SJCRH30 (cell line): ENCODE results near the gene PCYT1A. TPM values are rescaled to one million over a fixed set of nuclear protein-coding genes. Genes with fewer than 3 reads are reported as not detected.
"Not testable (repeated sequence)": the region's sequence is repeated elsewhere in the genome, so short reads cannot be mapped to it uniquely, and the experiment has no call there.

Experiments used
- DNase-seq, 2 experiments: peaks; one replicate each; pipeline ENCODE4 v3.0.0-alpha.2; 2015 to 2020
- H3K27ac ChIP-seq: fragments of 250-450 bp; sonication (Bioruptor Pico); 2 replicates; pipeline ENCODE4 v1.5.1; 2020; ENCODE audit warnings: mild to moderate bottlenecking, moderate library complexity
- H3K27me3 ChIP-seq: fragments of 250-450 bp; sonication (Bioruptor Pico); 2 replicates; pipeline ENCODE4 v1.5.1; 2020; ENCODE audit warnings: mild to moderate bottlenecking, moderate library complexity
- H3K36me3 ChIP-seq: fragments of 250-450 bp; sonication (Bioruptor Pico); 2 replicates; pipeline ENCODE4 v1.5.1; 2020; ENCODE audit warnings: mild to moderate bottlenecking, moderate library complexity
- H3K4me1 ChIP-seq: fragments of 250-450 bp; sonication (Bioruptor Pico); 2 replicates; pipeline ENCODE4 v1.5.1; 2020; ENCODE audit warnings: mild to moderate bottlenecking, moderate library complexity
- H3K4me3 ChIP-seq: fragments of 250-450 bp; sonication (Bioruptor Pico); 2 replicates; pipeline ENCODE4 v1.5.1; 2020; ENCODE audit warnings: mild to moderate bottlenecking, moderate library complexity
- H3K9me3 ChIP-seq: fragments of 250-450 bp; sonication (Bioruptor Pico); replicated peaks from 2 replicates; pipeline ENCODE4 v1.5.1; 2020; ENCODE audit warnings: mild to moderate bottlenecking, moderate library complexity
- total RNA-seq: library from RNA; depleted of rRNA; stranded (reverse); fragments of >200 nt; shearing (Covaris generic); gene quantifications from 2 replicates; pipeline ENCODE4 v1.2.3, GENCODE V29; 2014

PCYT1A gene
- total RNA-seq, 1 experiment from 2014 or later: 19.6 TPM

DNA sequence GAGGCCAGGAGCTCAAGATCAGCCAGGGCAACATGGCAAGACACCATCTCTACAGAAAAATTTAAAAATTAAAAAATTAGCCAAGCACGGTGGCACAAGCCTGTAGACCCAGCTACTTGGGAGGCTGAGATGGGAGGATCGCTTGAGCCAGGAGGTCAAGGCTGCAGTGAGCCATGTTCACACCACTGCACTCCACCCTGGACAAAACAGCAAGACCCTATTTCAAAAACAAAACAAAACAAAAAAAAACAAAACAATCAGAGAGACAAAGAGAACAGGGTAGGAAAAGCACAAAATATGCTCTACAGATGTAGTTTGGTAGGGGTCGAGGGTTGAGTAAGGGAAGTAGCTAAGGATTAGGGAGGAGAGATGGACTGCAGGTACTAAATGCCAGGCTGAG is 27.1 kb upstream of the PCYT1A start:
- H3K36me3 ChIP-seq: no peaks in the 10 kb centered on the region
- no peak for DNase-seq
- H3K27me3 ChIP-seq: no peaks in the 10 kb centered on the region
- no peaks in the 10 kb centered on the region for H3K4me1 ChIP-seq
- H3K9me3 ChIP-seq: no peaks in the 10 kb centered on the region
- H3K4me3 ChIP-seq: no peak overlapping the region
- no peak overlapping the region for H3K27ac ChIP-seq

DNA sequence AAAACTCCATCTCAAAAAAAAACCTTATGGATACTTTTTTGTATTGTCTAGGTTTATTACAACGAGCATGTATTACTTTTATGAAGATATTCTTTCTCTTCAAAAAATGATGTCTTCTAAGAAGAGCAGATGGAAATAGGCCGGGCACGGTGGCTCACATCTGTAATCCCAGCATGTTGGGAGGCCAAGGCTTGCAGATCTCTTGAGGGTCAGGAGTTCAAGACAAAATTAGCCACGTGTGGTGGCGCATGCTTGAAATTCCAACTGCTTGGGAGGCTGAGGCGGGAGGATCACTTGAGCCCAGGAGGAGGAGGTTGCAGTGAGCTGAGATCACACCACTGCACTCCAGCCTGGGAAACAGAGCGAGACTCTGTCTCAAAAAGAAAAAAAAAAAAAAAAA is 26.6 kb upstream of the PCYT1A start:
- not testable (repeated sequence) for H3K9me3 ChIP-seq, H3K27me3 ChIP-seq, DNase-seq, H3K36me3 ChIP-seq, H3K4me1 ChIP-seq, H3K4me3 ChIP-seq, H3K27ac ChIP-seq

DNA sequence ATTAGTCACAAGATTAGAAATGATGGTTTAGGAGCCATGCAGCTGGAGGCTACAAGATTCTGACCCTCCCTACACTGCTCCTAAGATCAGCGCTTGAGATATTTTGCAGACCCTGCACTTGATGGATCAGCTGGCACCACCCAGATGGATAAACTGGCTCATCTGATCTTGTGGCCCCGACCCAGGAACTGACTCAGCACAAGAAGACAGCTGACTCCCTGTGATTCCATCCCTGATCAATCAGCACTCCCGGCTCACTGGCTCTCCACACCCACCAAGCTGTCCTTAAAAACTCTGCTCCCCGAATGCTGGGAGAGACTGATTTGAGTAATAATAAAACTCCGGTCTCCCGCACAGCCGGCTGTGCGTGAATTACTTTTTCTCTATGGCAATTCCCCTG is 15.4 kb upstream of the PCYT1A start:
- not testable (repeated sequence) for DNase-seq, H3K36me3 ChIP-seq, H3K27ac ChIP-seq, H3K4me3 ChIP-seq, H3K27me3 ChIP-seq, H3K4me1 ChIP-seq, H3K9me3 ChIP-seq

DNA sequence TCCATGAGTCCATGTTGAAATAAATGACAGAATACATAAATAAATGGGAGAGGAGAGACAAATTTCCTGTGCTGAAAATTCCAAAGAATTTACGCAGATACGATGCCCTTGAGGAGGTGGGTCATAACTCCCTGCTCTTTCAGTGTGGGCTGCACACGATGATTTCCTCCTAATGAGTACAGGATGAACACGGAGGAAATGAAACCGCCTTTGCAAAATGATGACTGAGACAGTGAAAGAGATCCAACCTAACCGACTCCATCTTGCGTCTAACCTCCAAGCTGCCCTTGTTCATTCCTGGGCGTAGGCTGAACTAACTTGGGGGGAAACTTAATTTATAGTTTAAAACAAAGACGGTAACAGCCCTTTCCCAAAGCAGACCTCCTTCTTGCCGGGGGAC is 15.0 kb upstream of the PCYT1A start:
- H3K27ac ChIP-seq, H3K36me3 ChIP-seq, H3K4me3 ChIP-seq, H3K27me3 ChIP-seq, H3K4me1 ChIP-seq, DNase-seq, H3K9me3 ChIP-seq: not testable (repeated sequence)

DNA sequence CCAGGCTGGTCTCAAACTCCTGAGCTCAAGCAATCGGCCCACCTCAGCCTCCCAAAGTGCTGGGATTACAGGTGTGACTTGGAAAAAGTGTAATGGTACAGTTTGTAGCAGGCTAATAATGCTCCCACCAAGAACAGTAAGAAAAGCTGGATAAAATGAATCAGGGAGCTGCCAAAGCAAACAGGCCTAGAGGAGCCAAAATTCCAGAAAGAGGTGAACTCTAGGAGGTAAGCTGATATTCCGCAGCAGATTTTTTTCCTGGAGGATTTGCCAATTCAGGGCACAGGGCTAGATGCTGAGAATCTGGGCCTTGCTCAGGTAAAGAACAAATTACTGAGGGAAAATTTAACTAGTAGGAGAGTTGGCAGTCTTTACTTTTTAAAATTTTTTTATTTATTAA is 11.0 kb upstream of the PCYT1A start:
- DNase-seq: no peak

DNA sequence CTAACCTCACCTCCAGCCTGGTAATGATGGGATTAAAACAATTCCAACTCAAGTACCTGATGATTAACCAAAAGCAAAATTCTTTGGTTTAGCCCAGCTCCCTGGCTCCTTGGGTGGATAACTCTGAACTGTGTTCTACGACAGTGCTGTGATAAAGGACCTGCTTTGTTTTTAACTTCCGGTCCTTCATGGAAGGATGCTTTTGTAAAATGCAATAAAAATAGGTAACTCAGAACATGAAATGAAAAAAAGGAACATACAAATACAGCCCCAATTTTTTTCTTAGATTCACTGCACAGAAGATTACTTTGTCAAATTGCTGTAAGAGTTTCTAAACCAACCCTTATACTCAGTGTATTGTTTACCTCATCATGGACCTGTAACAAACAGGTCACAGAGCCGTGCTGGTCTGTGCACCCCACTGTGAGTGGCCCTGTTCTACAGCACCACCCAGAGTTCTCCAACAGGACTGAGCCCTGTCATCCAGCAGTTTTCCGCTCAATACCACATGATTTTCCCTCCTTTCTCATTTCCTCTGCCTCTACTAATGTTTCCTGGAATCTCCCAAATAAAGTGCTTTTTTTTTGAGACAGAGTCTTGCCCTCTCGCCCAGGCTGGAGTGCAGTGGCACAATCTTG is 4.9 kb upstream of the PCYT1A start:
- H3K36me3 ChIP-seq: no peaks in the 10 kb centered on the region
- H3K4me3 ChIP-seq: no peak overlapping the region
- no peak overlapping the region for H3K27ac ChIP-seq
- 0 out of 2 replicates have a peak, but pooled peaks cover 3% of the 10 kb centered on the region for H3K4me1 ChIP-seq
- H3K27me3 ChIP-seq: no peaks in the 10 kb centered on the region
- no peak for DNase-seq
- no peaks in the 10 kb centered on the region for H3K9me3 ChIP-seq

More for the DNA sequence above, 11.0 kb upstream of the PCYT1A start:
- Histone ChIP-seq H3K4me1 (no peaks in the 10 kb centered on the region), H3K27me3 (no peaks in the 10 kb centered on the region), H3K36me3 (no peaks in the 10 kb centered on the region), H3K4me3 (no peak overlapping the region), H3K9me3 (no peaks in the 10 kb centered on the region), H3K27ac (no peak overlapping the region)

DNA sequence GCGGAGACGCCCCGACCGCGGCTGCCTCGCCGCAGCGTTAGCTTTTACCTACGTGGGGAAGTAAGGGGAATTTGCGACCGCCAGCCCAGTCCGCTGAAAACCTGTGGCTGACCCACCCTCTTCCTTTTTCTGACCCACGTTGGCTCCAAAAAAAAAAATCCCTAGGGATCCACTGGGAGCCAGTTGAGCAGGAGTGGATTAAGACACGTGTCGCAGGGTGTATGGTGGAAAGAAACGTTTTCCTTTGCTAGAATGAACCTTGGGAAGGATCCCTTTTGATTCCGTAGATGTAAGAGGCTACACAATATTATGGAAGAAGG is 575 bp upstream of the PCYT1A start:
- Histone ChIP-seq H3K4me3 (peak overlapping the region; percentile 83), H3K4me1 (0 out of 2 replicates have a peak, but pooled peaks cover 3% of the 10 kb centered on the region), H3K27ac (peak overlapping the region; percentile 86), H3K36me3 (no peaks in the 10 kb centered on the region), H3K9me3 (no peaks in the 10 kb centered on the region), H3K27me3 (no peaks in the 10 kb centered on the region)
- DNase-seq: peak in 1 of 2 experiments; percentile 67

DNA sequence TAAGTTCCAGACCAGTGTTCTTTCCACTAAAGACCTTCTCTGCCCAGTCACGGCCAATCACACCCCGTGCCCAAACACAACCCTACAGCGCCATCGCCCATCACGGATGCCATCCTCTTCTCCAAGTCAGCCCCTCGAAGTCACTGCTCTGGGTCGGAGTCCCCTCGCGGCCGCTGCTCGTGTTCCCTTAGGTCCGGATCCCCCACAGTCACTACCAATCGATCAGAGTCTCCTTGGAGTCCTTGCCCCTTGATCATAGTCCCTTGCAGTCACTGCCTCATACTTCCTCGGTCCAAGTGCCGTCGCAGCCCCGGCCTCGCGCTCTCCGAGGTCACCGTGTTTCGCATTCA is 461 bp downstream of the PCYT1A start:
- no peaks in the 10 kb centered on the region for H3K27me3 ChIP-seq
- H3K4me1 ChIP-seq: 0 out of 2 replicates have a peak, but pooled peaks cover 3% of the 10 kb centered on the region
- no peaks in the 10 kb centered on the region for H3K9me3 ChIP-seq
- H3K4me3 ChIP-seq: peak overlapping the region; percentile 83
- H3K27ac ChIP-seq: peak overlapping the region; percentile 86
- DNase-seq: peak; percentile 14 to 36
- no peaks in the 10 kb centered on the region for H3K36me3 ChIP-seq

DNA sequence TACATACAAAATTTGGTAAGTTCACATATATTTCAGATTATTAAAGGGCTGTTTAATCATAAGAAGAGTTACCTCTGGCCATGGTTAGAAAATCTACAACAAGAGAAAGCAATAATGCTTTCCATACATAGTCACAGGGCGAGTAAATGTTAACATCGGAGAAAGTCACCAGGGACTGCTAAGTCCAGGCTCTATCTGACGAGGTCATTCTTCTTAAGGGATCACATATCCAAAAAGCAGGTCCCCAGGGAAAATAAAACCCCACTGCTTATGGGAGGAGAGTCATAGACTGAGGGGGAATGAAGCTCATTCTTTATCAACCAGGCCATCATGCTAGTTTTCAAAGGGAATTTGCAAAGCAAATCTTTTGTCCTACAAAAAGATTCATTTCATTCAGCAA is 3.1 kb downstream of the PCYT1A start:
- peak; percentile 7 to 36 for DNase-seq
- H3K27me3 ChIP-seq: no peaks in the 10 kb centered on the region
- no peak overlapping the region for H3K27ac ChIP-seq
- H3K4me3 ChIP-seq: no peak overlapping the region
- no peaks in the 10 kb centered on the region for H3K36me3 ChIP-seq
- H3K4me1 ChIP-seq: 0 out of 2 replicates have a peak, but pooled peaks cover 4% of the 10 kb centered on the region
- H3K9me3 ChIP-seq: no peaks in the 10 kb centered on the region

DNA sequence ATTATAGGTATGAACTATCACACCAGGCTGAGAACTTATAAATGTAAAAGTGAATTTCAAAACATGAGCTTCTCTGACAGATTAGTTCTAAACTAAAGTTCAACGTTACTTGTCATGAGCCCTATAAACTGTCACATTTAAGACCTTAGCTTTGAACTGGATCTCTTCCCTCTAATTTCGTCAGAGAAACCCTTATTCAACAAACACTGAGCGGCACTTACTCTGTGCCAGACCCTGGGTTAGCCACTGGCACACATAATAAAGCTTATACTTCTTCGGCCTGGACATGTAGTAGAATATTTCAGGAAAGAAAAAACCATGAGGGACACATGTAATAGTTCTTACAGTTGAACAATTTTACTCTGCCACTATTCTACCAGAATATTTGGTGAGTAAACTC is 5.6 kb downstream of the PCYT1A start:
- Histone ChIP-seq H3K27ac (no peak overlapping the region), H3K36me3 (no peaks in the 10 kb centered on the region), H3K4me3 (no peak overlapping the region), H3K4me1 (0 out of 2 replicates have a peak, but pooled peaks cover 2% of the 10 kb centered on the region), H3K9me3 (no peaks in the 10 kb centered on the region), H3K27me3 (no peaks in the 10 kb centered on the region)
- DNase-seq: no peak

DNA sequence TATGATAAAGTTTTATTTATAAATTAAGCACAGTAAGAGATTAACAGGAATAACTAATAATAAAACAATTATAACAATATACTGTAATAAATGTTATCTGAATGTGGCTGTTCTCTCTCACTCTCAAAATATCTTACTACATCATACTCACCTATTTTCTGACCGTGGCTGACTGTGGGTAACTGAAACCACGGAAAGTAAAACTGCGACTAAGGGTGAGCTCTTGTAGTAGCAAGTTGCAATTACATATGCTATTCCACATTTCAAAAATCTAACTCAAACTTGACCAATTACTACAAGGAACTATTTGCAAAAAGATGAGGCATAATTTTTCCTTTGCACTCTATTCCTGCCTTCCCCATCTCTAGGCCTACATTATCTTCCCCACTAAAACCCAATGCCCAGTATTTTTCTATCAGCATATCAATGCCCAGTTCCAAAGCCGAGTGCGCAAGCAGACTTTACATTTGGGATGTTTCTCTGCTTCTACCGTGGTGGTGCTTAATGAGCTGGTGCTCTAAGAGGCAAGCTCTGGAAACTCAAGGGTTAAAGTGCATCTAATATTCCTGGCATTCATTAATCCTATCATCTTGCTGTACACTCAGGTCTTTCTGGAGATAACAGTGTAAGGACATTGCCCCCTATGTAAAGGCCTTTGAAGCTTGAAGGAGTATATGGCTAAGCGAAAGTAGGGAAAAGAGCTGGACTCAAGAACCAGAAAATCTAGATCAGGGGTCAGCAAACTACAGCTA is 6.7 kb downstream of the PCYT1A start:
- no peak overlapping the region for H3K27ac ChIP-seq
- H3K4me1 ChIP-seq: 0 out of 2 replicates have a peak, but pooled peaks cover 2% of the 10 kb centered on the region
- no peaks in the 10 kb centered on the region for H3K36me3 ChIP-seq
- no peaks in the 10 kb centered on the region for H3K9me3 ChIP-seq
- H3K27me3 ChIP-seq: no peaks in the 10 kb centered on the region
- no peak overlapping the region for H3K4me3 ChIP-seq
- no peak for DNase-seq

DNA sequence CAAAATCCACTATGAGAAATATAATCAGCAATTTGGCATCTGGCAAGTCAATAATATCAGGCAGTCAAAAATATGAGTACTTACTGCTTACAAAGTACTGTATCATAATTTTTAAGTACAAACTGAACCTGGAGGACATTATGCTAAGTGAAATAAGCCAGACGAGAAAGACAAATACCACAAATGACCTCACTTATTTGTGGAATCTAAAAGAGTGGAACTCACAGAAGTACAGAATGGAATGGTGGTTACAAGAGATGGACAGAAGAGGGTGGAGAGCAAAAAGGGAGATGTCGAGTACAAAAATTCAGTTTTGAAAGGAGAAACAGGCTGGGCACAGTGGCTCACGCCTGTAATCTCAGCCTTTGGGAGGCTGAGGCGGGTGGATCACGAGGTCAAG is 12.4 kb downstream of the PCYT1A start:
- no peak overlapping the region for H3K27ac ChIP-seq
- no peak for DNase-seq
- H3K27me3 ChIP-seq: no peaks in the 10 kb centered on the region
- no peaks in the 10 kb centered on the region for H3K9me3 ChIP-seq
- 0 out of 2 replicates have a peak, but pooled peaks cover 2% of the 10 kb centered on the region for H3K4me1 ChIP-seq
- H3K36me3 ChIP-seq: peaks cover 5% of the 10 kb centered on the region; the same call in 1 of the 2 replicates
- H3K4me3 ChIP-seq: no peak overlapping the region

DNA sequence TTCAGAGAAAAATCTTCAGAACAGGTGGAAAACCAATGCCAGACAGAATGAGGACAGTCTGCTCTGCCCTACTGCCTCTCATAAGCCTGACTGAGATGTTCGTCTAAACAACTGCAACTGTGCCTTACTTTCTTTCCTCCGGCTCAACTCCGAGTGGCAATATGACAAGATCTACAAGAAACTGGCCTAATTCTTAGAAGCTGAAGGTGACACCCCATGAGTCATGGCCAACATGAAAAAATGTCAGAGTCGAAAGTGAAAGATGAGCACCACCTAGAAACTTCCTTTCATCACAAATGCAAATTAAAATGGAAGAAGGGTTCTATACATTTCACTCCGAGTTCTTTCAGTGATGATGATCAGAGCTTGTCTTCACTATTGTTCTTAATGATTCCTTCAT is 12.9 kb downstream of the PCYT1A start:
- H3K36me3 ChIP-seq: peaks cover 5% of the 10 kb centered on the region; the same call in 1 of the 2 replicates
- no peak for DNase-seq
- H3K27me3 ChIP-seq: no peaks in the 10 kb centered on the region
- no peak overlapping the region for H3K27ac ChIP-seq
- H3K4me1 ChIP-seq: 0 out of 2 replicates have a peak, but pooled peaks cover 2% of the 10 kb centered on the region
- no peaks in the 10 kb centered on the region for H3K9me3 ChIP-seq
- H3K4me3 ChIP-seq: no peak overlapping the region

DNA sequence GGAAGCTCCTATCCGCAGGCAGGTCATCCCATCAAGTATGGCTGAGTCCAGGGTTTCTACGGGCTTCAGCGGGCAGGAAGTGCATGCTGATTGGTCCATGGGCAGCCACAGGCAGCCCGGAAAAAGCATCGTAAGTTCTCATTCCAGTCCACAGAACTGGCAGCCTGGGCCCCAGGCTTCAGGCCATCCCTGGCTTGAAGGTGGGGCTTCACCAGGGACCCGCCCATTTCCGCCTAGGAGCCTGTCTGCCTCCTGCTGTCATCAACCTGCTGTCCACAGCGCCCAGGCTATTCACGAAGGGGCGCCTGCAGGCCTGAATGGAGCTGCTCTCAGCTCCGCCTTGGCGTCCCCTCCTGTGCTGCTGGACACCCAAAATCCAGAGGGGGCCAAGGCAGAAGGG is 13.9 kb downstream of the PCYT1A start:
- Histone ChIP-seq H3K4me1 (no peaks in the 10 kb centered on the region), H3K9me3 (no peaks in the 10 kb centered on the region), H3K36me3 (peaks cover 5% of the 10 kb centered on the region; the same call in 1 of the 2 replicates), H3K27me3 (no peaks in the 10 kb centered on the region), H3K27ac (no peak overlapping the region), H3K4me3 (no peak overlapping the region)
- DNase-seq: no peak

DNA sequence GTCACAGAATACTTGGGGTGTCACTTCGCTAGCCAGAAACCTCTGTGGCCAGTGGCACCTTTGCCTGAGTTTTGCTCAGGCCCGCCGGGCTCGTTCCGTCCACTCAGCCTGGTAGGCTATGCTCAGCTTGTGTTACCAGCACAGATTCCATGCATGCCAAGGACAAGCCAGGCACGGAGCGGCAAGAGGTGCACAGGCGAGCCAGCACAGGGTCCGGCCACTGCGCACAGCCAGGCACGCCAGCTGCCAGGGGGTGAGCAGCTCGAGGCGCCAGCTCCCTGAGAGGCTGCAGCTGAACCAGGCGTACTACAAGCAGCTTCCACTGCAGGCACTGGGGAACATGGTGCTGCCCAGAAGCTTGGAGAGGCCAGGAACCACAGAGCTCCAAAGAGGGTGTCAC is 14.7 kb downstream of the PCYT1A start:
- H3K36me3 ChIP-seq: peaks cover 5% of the 10 kb centered on the region; the same call in 1 of the 2 replicates
- H3K27ac ChIP-seq: no peak overlapping the region
- H3K27me3 ChIP-seq: no peaks in the 10 kb centered on the region
- H3K4me3 ChIP-seq: no peak overlapping the region
- H3K9me3 ChIP-seq: no peaks in the 10 kb centered on the region
- DNase-seq: no peak
- no peaks in the 10 kb centered on the region for H3K4me1 ChIP-seq

DNA sequence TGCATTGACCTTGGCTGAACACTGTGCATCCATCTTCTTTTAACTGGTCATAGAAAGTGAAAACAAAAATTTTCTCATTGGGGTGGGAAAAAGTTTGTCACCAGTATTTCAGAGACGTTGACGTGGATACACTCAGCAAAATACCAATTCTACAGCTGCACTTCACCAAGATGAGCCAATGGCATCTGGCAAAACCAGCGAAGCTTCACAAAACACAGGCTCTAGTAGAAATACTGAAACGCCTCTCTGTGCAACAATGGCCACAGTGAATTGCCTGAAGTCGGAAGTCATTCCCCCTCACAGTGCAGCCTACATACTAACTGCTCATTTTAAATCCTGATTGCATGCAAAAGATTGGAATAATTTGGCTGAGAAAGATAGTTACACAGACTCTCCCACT is 17.0 kb downstream of the PCYT1A start:
- no peak for DNase-seq
- Histone ChIP-seq H3K36me3 (peaks cover 5% of the 10 kb centered on the region; the same call in 1 of the 2 replicates), H3K9me3 (no peaks in the 10 kb centered on the region), H3K27ac (no peak overlapping the region), H3K4me3 (no peak overlapping the region), H3K4me1 (no peaks in the 10 kb centered on the region), H3K27me3 (no peaks in the 10 kb centered on the region)
